ENCODE measurements around the gene CAPS. TPM values are rescaled to one million over a fixed set of nuclear protein-coding genes. Genes with fewer than 3 reads are reported as not detected.

The CAPS gene
- total and polyA plus RNA-seq, 12 donors = 1.3 to 14.1 (median 3.0) TPM

- DNase-seq = no peak
- peaks cover 0 to 31% (median 16%) of the 10 kb centered on the region in 9 donors for H3K36me3 ChIP-seq
- intact Hi-C loops (cut with DNase I) = loop anchor here (1.0 to 10.0 kb wide), 6 partner anchors 66 to 91 kb away; partner anchors contain the start of gene NRTN (in 8 of the 10)
Observed at GRCh38 chr19:5892772-5893275, 21.2 kb upstream of the CAPS start.

DNA sequence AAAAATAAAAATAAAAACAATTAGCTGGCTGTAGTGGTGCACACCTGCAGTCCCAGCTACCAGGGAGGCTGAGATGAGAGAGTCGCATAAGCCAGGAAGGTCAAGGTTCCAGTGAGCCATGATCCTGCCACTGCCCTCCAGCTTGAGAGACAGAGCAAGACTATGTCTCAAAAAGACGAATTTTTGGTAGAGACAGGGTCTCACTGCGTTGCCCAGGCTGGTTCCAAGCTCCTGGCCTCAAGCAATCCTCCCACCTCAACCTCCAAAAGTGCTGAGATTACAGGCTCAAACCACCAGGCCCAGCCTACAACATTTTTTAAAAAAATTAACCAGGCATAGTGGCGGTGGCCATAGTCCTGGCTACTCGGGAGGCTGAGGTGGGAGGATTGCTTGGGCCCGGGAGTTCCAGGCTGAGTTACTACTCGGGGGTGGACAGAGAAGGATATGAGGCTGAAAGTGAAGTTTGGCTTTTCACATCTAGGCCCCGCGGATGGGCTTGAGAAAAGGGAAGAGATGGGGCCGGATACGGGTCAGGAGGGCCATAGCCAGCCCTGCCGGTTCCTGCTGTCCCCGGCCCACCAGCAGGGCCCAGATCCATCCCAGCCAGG, 20.7 kb upstream of the CAPS start:
- peaks cover 9 to 57% (median 33%) of the 10 kb centered on the region in 9 donors for H3K4me1 ChIP-seq
- no peaks in the 10 kb centered on the region for H3K9me3 ChIP-seq
- H3K36me3 ChIP-seq = peaks cover 0 to 31% (median 16%) of the 10 kb centered on the region in 9 donors
- WGBS, 2 donors = 68 to 69% methylated on average over 13 of the region's 13 CpGs
- H3K27ac ChIP-seq = peak overlapping the region in 6 of 10 donors; percentile 56 to 97 (median 84)
- no peak for ATAC-seq
- DNase-seq = no peak
- intact Hi-C loops (cut with DNase I) = loop anchor here (2.0 to 10.0 kb wide), 5 partner anchors 66 to 91 kb away; partner anchors contain the start of gene NRTN (in 8 of the 10)
- no peak overlapping the region for H3K4me3 ChIP-seq
- H3K27me3 ChIP-seq = peaks cover 0 to 18% (median 10%) of the 10 kb centered on the region in 7 donors
- no peak for TF ChIP-seq CTCF (IDR thresholded peaks at IDR 0.05)

More at GRCh38 chr19:5892772-5893275, 21.2 kb upstream of the CAPS start:
- ATAC-seq = no peak
- no peak for TF ChIP-seq CTCF (IDR thresholded peaks at IDR 0.05)
- no peaks in the 10 kb centered on the region for H3K9me3 ChIP-seq
- no peak overlapping the region for H3K4me3 ChIP-seq
- 57 to 58% methylated on average over 15 of the region's 15 CpGs for WGBS, 2 donors
- H3K27me3 ChIP-seq = peaks cover 0 to 18% (median 10%) of the 10 kb centered on the region in 7 donors
- peaks cover 9 to 57% (median 33%) of the 10 kb centered on the region in 9 donors for H3K4me1 ChIP-seq
- peak overlapping the region in 6 of 10 donors; percentile 28 to 97 (median 84) for H3K27ac ChIP-seq

DNA sequence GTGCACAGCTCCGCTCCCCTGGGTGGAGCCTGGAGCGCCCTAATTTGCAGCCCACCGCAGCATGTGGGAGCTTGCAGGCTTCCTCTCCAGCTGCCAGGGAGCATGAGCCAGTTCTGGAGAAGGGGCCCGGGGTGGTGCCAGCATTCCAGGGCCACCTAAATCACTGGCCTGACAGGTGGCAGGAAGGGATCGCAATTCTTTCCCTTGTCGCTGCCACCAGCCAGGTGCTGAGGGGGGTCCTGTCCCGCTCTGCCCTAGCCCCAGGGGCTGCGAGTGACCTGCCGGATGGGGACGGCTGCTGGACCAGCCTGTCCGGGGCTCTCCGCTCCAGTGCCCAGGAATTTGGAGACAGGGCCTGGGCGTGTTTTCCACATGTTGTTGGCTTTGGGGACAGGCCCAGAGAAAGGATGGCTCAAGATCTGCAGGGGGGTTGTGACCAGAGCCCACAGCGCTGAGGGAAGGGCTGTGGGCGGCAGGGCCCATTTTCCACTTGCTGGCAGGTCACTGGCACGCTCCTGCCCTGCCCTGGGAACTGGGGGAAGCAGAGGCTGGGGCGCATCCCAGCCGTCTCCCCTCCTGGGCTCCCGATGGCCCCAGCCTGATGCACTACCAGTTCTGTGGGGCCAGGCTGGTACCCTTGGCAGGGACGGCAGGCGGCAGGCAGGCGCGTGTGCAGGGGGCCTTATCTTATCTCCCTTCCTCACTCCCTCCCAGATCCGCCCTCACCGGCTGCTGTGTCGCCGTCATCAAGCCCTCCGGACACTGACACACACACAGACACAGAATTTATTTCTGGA, 19.9 kb upstream of the CAPS start:
- peaks cover 9 to 57% (median 33%) of the 10 kb centered on the region in 9 donors for H3K4me1 ChIP-seq
- H3K36me3 ChIP-seq = peaks cover 0 to 31% (median 16%) of the 10 kb centered on the region in 9 donors
- H3K9me3 ChIP-seq = no peaks in the 10 kb centered on the region
- peaks cover 0 to 18% (median 10%) of the 10 kb centered on the region in 7 donors for H3K27me3 ChIP-seq
- TF ChIP-seq CTCF (IDR thresholded peaks at IDR 0.05) = no peak
- intact Hi-C loops (cut with DNase I) = loop anchor here (2.0 to 10.0 kb wide), 5 partner anchors 67 to 92 kb away; partner anchors contain the start of gene NRTN (in 8 of the 10)
- WGBS, 2 donors = 42 to 55% methylated on average over 28 of the region's 28 CpGs
- H3K4me3 ChIP-seq = no peak overlapping the region
- DNase-seq (peak; percentile 62 to 66), ATAC-seq (peak; percentile 46 to 84 (median 75))
- H3K27ac ChIP-seq = peak overlapping the region in 9 of 10 donors; percentile 10 to 97 (median 76)
